Chondrocyte (in vitro differentiated cells): Measurements from ENCODE around the gene RNF125. TPM values are rescaled to one million over a fixed set of nuclear protein-coding genes. Genes with fewer than 3 reads are reported as not detected.
"Not testable (repeated sequence)": the region's sequence is repeated elsewhere in the genome, so short reads cannot be mapped to it uniquely, and the experiment has no call there.

ENCODE experiments used
- DNase-seq: peaks from one replicate; pipeline ENCODE4 v3.0.0; 2021; ENCODE audit warnings: mixed read lengths, low spot score
- H3K27ac Mint-ChIP-seq: one replicate; pipeline ENCODE4 v1.8.0; 2021; ENCODE audit warnings: mild to moderate bottlenecking, moderate library complexity, mixed read lengths; ENCODE audit not compliant: unreplicated experiment
- H3K27me3 Mint-ChIP-seq: 2 replicates; pipeline ENCODE4 v1.8.0; 2021; ENCODE audit warnings: low read depth, mixed read lengths
- H3K36me3 Mint-ChIP-seq: 2 replicates; pipeline ENCODE4 v1.8.0; 2021; ENCODE audit warnings: low read depth, mixed read lengths
- H3K4me1 Mint-ChIP-seq: 2 replicates; pipeline ENCODE4 v1.8.0; 2021; ENCODE audit warnings: low read depth, mild to moderate bottlenecking, mixed read lengths
- H3K4me3 Mint-ChIP-seq: one replicate; pipeline ENCODE4 v1.8.0; 2021; ENCODE audit warnings: mild to moderate bottlenecking, moderate library complexity, mixed read lengths; ENCODE audit not compliant: unreplicated experiment
- H3K9me3 Mint-ChIP-seq: 2 replicates; pipeline ENCODE4 v1.8.0; 2021; ENCODE audit warnings: low read depth, mixed read lengths
- CTCF ChIP-seq: fragments of 200-600 bp; sonication (generic); IDR thresholded peaks from 2 replicates; pipeline ENCODE4 v1.5.0; 2021; ENCODE audit warnings: antibody characterized with exemption, mild to moderate bottlenecking, moderate library complexity
- total RNA-seq: library from RNA; stranded (reverse); gene quantifications from 3 replicates; pipeline ENCODE4 v1.2.1, GENCODE V29; 2021

RNF125 gene
- total RNA-seq, 1 donor from 2014 or later, result 0.60 TPM

- Mint-ChIP-seq H3K36me3 (no peaks in the 10 kb centered on the region), H3K27me3 (peaks cover 4% of the 10 kb centered on the region), H3K9me3 (no peaks in the 10 kb centered on the region), H3K4me1 (no peaks in the 10 kb centered on the region), H3K27ac (no peak overlapping the region), H3K4me3 (no peak overlapping the region)
- no peak for TF ChIP-seq CTCF
- no peak for DNase-seq
Observed at GRCh38 chr18:32011193-32011592, 7.4 kb upstream of the RNF125 start.

GRCh38 chr18:32019251-32019948 is 775 bp downstream of the RNF125 start:
- H3K27me3 Mint-ChIP-seq, result peaks cover 13% of the 10 kb centered on the region
- no peak for DNase-seq
- no peaks in the 10 kb centered on the region for H3K36me3 Mint-ChIP-seq
- TF ChIP-seq CTCF, result no peak
- H3K4me1 Mint-ChIP-seq, result peaks cover 13% of the 10 kb centered on the region
- peak overlapping the region; percentile 94 for H3K4me3 Mint-ChIP-seq
- no peaks in the 10 kb centered on the region for H3K9me3 Mint-ChIP-seq
- no peak overlapping the region for H3K27ac Mint-ChIP-seq

- not testable (repeated sequence) for DNase-seq, H3K36me3 Mint-ChIP-seq, H3K27ac Mint-ChIP-seq
Observed at GRCh38 chr18:32019949-32020625, 1.5 kb downstream of the RNF125 start.

GRCh38 chr18:32021756-32022564 is 3.3 kb downstream of the RNF125 start:
- TF ChIP-seq CTCF, result no peak
- H3K4me1 Mint-ChIP-seq, result peaks cover 13% of the 10 kb centered on the region
- no peaks in the 10 kb centered on the region for H3K36me3 Mint-ChIP-seq
- peaks cover 8% of the 10 kb centered on the region for H3K27me3 Mint-ChIP-seq
- H3K9me3 Mint-ChIP-seq, result no peaks in the 10 kb centered on the region
- no peak overlapping the region for H3K27ac Mint-ChIP-seq
- no peak for DNase-seq
- no peak overlapping the region for H3K4me3 Mint-ChIP-seq

More at GRCh38 chr18:32019949-32020625, 1.5 kb downstream of the RNF125 start:
- H3K4me1 Mint-ChIP-seq, result peaks cover 13% of the 10 kb centered on the region
- H3K9me3 Mint-ChIP-seq, result not testable (repeated sequence)
- peak overlapping the region; percentile 94 for H3K4me3 Mint-ChIP-seq
- H3K27me3 Mint-ChIP-seq, result peaks cover 13% of the 10 kb centered on the region

- Mint-ChIP-seq H3K9me3 (no peaks in the 10 kb centered on the region), H3K27me3 (peaks cover 12% of the 10 kb centered on the region), H3K36me3 (peaks cover 3% of the 10 kb centered on the region), H3K27ac (no peak overlapping the region), H3K4me1 (no peaks in the 10 kb centered on the region), H3K4me3 (no peak overlapping the region)
- DNase-seq, result no peak
- TF ChIP-seq CTCF, result no peak
Observed at GRCh38 chr18:32025744-32026143, 7.1 kb downstream of the RNF125 start.
